Measurements from ENCODE around the gene IDH1.
"Not testable (repeated sequence)": the region's sequence is repeated elsewhere in the genome, so short reads cannot be mapped to it uniquely, and the experiment has no call there.

IDH1 gene

DNA sequence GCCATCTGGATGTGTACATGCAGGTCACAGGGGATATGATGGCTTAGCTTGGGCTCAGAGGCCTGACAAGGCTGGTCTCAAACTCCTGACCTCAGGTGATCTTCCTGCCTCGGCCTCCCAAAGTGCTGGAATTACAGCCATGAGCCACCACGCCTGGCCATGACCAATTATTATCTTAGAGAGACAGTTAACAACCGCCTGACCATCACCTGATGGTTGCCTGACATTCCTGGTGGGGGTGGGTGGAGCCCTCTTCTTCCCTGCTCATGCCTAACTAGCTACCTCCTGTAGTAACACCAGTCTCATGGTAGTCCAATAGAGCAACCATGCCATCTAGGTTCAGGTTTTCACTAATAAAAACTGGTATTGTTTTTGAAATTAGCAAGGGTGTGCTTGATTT lies 33.0 kb downstream of the IDH1 start:
- DNase-seq (ENCODE audit: low read depth): not testable (repeated sequence)

DNA sequence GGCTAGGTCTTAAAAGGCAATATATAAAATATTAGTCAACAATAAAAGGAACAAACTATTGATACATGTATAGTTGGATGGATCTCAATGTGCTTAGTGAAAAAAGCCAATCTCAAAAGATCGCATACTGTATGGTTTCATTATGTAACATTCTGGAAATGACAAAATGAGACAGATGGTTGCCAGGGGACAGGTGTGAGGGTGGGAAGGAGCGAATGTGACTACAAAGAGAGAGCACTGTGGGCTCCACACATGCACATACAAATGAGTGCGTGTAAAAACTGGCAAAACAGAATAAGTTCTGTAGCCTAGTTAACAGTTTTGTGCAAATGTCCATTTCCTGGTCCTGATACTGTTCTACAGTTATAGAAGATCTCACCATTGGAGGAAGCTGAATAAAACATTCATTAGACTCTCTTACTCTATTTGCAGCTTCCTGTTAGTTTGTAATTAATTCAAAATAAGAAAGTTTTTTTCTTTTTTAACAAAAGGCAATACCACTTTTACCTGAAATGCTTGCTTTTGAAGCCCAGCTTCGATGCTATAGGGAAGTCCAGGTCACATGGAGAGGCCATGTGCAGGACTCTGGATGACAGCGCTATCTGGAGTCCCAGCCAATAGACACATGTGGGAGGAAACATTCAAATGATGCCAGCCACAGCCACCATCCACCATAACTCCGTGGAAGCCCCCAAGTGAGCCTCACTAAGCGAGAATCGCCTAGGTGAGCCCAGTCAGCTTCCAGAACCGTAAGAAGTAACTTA lies 44.0 kb downstream of the IDH1 start:
- no peak for DNase-seq (ENCODE audit: low read depth)

- DNase-seq (ENCODE audit: low read depth): no peak
Observed at GRCh38 chr2:208208335-208209085, 46.4 kb downstream of the IDH1 start.

GRCh38 chr2:208207769-208208168 lies 47.1 kb downstream of the IDH1 start:
- no peak for DNase-seq (ENCODE audit: low read depth)

- no peak for DNase-seq (ENCODE audit: low read depth)
Observed at GRCh38 chr2:208204166-208204565, 50.7 kb downstream of the IDH1 start.

DNA sequence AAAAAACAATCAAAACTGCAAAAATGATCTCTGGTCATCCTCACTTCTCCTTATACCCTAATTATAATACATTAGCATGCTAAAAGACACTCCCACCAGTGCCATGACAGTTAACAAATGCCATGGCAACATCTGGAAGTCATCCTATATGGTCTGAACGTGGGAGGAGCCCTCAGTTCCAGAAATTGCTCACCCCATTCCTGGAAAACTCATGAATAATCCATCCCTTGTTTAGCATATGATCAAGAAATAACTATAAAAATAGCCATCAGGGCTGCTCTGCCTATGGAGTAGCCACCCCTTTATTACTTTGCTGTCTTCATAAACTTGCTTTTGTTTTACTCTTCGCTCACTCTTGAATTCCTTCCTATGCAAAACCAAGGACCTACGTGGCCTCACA lies 59.3 kb downstream of the IDH1 start:
- no peak for DNase-seq (ENCODE audit: low read depth)

- no peak for DNase-seq (ENCODE audit: low read depth)
Observed at GRCh38 chr2:208192611-208193236, 62.1 kb downstream of the IDH1 start.

DNA sequence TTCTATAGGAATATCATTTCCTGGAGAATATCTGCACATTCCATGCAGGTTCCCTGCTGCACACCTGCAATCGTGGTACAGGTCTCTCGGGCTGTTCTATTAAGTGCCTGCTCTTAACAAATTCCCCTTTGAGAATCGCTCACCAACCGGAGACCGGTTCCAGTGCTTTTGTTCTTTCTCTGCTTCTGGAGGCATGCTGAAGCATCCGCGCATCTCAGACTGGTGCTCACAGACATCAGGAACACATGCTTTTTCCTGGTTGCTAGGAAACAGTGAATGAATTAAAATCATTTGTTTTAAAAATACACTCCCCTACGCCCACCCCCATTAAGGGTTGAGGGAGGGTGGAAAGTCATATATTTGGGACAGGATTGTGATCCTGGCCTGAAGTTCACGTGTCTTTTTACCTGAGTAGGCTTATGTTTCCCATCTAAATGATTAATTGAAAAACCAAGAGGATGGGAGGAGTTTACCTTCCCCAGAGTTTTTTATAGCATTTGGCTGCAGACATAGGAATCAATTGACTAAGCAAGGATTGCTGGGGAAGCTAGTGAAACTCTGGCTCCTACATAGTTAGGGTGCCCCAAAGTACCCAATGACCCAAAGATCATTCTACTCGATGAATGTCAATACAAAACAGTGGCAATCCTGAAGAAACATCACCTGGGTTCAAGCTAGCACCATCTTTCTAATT lies 64.9 kb downstream of the IDH1 start, which contains the start of gene C2orf80:
C2orf80 (minus strand) TSS at position 221 of the 694 bp plus-strand sequence. CDS start 3,044 bp downstream, outside the sequence.
- no peak for DNase-seq (ENCODE audit: low read depth)

- DNase-seq (ENCODE audit: low read depth): no peak
Observed at GRCh38 chr2:208189069-208189809, 65.6 kb downstream of the IDH1 start.

GRCh38 chr2:208186893-208187292 lies 68.0 kb downstream of the IDH1 start:
- DNase-seq (ENCODE audit: low read depth): no peak

GRCh38 chr2:208186465-208186864 lies 68.4 kb downstream of the IDH1 start:
- no peak for DNase-seq (ENCODE audit: low read depth)

Measured in activated T-helper 1 cell treated with Interleukin-2 at 50 U/mL for 16 hours (primary cell).